DND-41 (cell line): ENCODE measurements around the gene DNMT1.

Experiments used
- ATAC-seq: fragments of 200-7000 bp; cut with Tn5 transposase; 3 replicates; pipeline ENCODE4 v1.9.1; 2021; ENCODE audit warnings: low read depth; ENCODE audit not compliant: insufficient read depth
- DNase-seq: peaks from one replicate; pipeline ENCODE4 v3.0.0-alpha.2; 2020
- H2AFZ ChIP-seq: 2 replicates; pipeline ENCODE4 v1.6.0; 2012; ENCODE audit warnings: low read depth, low read length
- H3K27ac ChIP-seq: 2 replicates; pipeline ENCODE4 v1.5.1; 2012; ENCODE audit warnings: low read length, inconsistent platforms
- H3K27me3 ChIP-seq: fragments of 200-600 bp; sonication (generic); 2 replicates; pipeline ENCODE4 v1.6.0; 2012; ENCODE audit warnings: low read length, mild to moderate bottlenecking, inconsistent platforms; ENCODE audit not compliant: insufficient read depth, poor library complexity
- H3K36me3 ChIP-seq: 2 replicates; pipeline ENCODE4 v1.5.1; 2012; ENCODE audit warnings: low read length, inconsistent platforms; ENCODE audit not compliant: insufficient read depth
- H3K4me1 ChIP-seq: 2 replicates; pipeline ENCODE4 v1.5.1; 2012; ENCODE audit warnings: mild to moderate bottlenecking, low read length; ENCODE audit not compliant: insufficient read depth
- H3K4me2 ChIP-seq: 2 replicates; pipeline ENCODE4 v1.6.0; 2012; ENCODE audit warnings: mild to moderate bottlenecking, moderate library complexity, low read length, inconsistent platforms; ENCODE audit not compliant: insufficient read depth
- H3K4me3 ChIP-seq, 2 experiments: fragments of 200-600 bp in 1 of 2; shearing (Covaris generic) in 1 of 2; 2 replicates each; pipeline ENCODE4 v1.5.1; 2012 to 2016; ENCODE audit warnings: inconsistent platforms in 2 of 2, low read length in 2 of 2, mild to moderate bottlenecking in 2 of 2, low read depth in 1 of 2, moderate library complexity in 1 of 2
- H3K79me2 ChIP-seq: 2 replicates; pipeline ENCODE4 v1.6.0; 2012; ENCODE audit warnings: low read length, inconsistent platforms; ENCODE audit not compliant: insufficient read depth
- H3K9ac ChIP-seq: 2 replicates; pipeline ENCODE4 v1.6.0; 2012; ENCODE audit warnings: low read depth, mild to moderate bottlenecking, inconsistent platforms, low read length, moderate library complexity
- H3K9me3 ChIP-seq: 2 replicates; pipeline ENCODE4 v1.5.1; 2012; ENCODE audit warnings: low read length, moderate library complexity, mild to moderate bottlenecking, inconsistent platforms; ENCODE audit not compliant: insufficient read depth, severe bottlenecking
- H4K20me1 ChIP-seq: 2 replicates; pipeline ENCODE4 v1.6.0; 2012; ENCODE audit warnings: low read length; ENCODE audit not compliant: insufficient read depth
- EZH2 ChIP-seq: IDR thresholded peaks from 3 replicates; pipeline ENCODE4 v1.6.1; 2012; ENCODE audit warnings: borderline replicate concordance, low read depth, mild to moderate bottlenecking, moderate library complexity, low read length, inconsistent platforms; ENCODE audit not compliant: severe bottlenecking
- TF ChIP-seq, protein P1 (sequence below): IDR thresholded peaks from 2 replicates; pipeline ENCODE4 v1.5.1; 2012; ENCODE audit warnings: borderline replicate concordance, low read length, moderate library complexity, mild to moderate bottlenecking; ENCODE audit not compliant: poor library complexity, severe bottlenecking; ENCODE audit errors: extremely low read depth

Gene DNMT1

DNA sequence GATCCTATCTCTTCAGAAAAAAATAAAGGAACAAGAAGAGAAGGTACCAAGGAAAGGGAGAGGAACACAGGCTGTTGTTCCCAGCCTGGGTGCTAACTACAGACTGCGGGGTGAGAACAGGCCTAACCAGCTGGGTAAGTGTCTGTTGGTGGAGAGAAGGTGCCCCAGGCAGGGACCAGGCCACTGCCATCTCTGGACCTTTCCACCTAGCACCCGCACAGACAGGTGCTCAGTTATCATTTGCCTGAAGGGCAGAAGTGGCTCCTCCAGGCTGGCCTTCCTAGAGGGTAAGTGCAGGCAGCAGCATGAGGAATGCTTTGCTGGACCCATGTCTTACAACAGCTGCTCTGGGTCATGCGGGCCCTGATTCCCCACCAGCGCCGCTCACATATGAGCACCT, 10.1 kb downstream of the DNMT1 start:
- no peak for DNase-seq
- TF ChIP-seq, protein P1, sequence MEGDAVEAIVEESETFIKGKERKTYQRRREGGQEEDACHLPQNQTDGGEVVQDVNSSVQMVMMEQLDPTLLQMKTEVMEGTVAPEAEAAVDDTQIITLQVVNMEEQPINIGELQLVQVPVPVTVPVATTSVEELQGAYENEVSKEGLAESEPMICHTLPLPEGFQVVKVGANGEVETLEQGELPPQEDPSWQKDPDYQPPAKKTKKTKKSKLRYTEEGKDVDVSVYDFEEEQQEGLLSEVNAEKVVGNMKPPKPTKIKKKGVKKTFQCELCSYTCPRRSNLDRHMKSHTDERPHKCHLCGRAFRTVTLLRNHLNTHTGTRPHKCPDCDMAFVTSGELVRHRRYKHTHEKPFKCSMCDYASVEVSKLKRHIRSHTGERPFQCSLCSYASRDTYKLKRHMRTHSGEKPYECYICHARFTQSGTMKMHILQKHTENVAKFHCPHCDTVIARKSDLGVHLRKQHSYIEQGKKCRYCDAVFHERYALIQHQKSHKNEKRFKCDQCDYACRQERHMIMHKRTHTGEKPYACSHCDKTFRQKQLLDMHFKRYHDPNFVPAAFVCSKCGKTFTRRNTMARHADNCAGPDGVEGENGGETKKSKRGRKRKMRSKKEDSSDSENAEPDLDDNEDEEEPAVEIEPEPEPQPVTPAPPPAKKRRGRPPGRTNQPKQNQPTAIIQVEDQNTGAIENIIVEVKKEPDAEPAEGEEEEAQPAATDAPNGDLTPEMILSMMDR: no peak
- no peak for TF ChIP-seq EZH2
- no peak overlapping the region for H3K4me3 ChIP-seq
- no peak overlapping the region for H3K27ac ChIP-seq
- peaks cover 4% of the 10 kb centered on the region; the same call in 1 of the 2 replicates for H3K4me1 ChIP-seq
- H3K27me3 ChIP-seq: no peaks in the 10 kb centered on the region
- no peak overlapping the region for H2AFZ ChIP-seq
- H3K9ac ChIP-seq: no peak overlapping the region
- H3K4me2 ChIP-seq: no peak overlapping the region
- peaks cover 95% of the 10 kb centered on the region for H3K79me2 ChIP-seq
- H4K20me1 ChIP-seq: peaks cover 86% of the 10 kb centered on the region
- H3K36me3 ChIP-seq: peaks cover 93% of the 10 kb centered on the region
- H3K9me3 ChIP-seq: no peaks in the 10 kb centered on the region
- no peak for ATAC-seq

DNA sequence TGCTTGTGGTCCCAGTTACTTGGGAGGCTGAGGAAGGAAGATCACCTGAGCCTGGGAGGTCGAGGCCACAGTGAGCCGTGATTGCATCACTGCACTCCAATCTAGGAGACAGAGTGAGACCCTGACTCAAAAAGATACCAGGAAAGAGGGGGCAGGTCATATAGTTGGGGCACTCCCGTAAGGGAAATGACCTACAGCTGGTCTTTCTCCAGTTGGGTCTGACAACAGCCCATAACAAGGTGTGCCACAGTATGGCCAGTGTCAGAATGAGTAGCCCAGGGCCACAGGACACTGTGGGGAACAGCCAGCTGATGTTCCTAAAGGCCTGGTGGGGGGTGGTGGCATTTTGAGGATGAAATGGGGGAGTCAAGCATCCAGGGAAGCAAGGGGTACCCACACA, 10.8 kb downstream of the DNMT1 start:
- Histone ChIP-seq H3K4me2 (no peak overlapping the region), H3K27ac (no peak overlapping the region), H4K20me1 (peaks cover 85% of the 10 kb centered on the region)

DNA sequence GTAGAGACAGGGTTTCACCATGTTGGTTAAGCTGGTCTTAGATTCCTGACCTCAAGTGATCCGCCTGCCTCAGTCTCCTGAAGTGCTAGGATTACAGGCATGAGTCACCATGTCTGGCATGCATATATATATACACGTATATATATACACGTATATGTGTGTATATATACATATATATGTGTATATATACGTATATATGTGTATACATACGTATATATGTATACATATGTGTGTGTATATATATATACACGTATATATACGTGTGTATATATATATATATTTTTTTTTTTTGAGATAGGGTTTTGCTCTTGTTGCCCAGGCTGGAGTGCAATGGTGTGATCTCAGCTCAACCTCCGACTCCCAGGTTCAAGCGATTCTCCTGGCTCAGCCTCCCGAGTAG, 11.9 kb downstream of the DNMT1 start:
- Histone ChIP-seq H4K20me1 (peaks cover 74% of the 10 kb centered on the region), H3K79me2 (peaks cover 83% of the 10 kb centered on the region), H3K27ac (no peak overlapping the region), H3K27me3 (no peaks in the 10 kb centered on the region), H3K4me2 (no peak overlapping the region), H3K9me3 (no peaks in the 10 kb centered on the region), H2AFZ (no peak overlapping the region), H3K4me1 (peaks cover 4% of the 10 kb centered on the region; the same call in 1 of the 2 replicates), H3K9ac (no peak overlapping the region), H3K4me3 (no peak overlapping the region), H3K36me3 (peaks cover 92% of the 10 kb centered on the region)
- no peak for DNase-seq
- no peak for ATAC-seq
- TF ChIP-seq EZH2: no peak
- TF ChIP-seq, protein P1: no peak

More for the DNA sequence above, 10.8 kb downstream of the DNMT1 start:
- no peak overlapping the region for H3K9ac ChIP-seq
- no peak for TF ChIP-seq EZH2
- TF ChIP-seq, protein P1: no peak
- H3K4me1 ChIP-seq: peaks cover 4% of the 10 kb centered on the region; the same call in 1 of the 2 replicates
- peaks cover 95% of the 10 kb centered on the region for H3K36me3 ChIP-seq
- DNase-seq: no peak
- peaks cover 94% of the 10 kb centered on the region for H3K79me2 ChIP-seq
- no peaks in the 10 kb centered on the region for H3K27me3 ChIP-seq
- H2AFZ ChIP-seq: no peak overlapping the region
- H3K9me3 ChIP-seq: no peaks in the 10 kb centered on the region
- ATAC-seq: no peak
- no peak overlapping the region for H3K4me3 ChIP-seq

- TF ChIP-seq, protein P1: no peak
- no peak for TF ChIP-seq EZH2
- H3K4me1 ChIP-seq: peaks cover 4% of the 10 kb centered on the region; the same call in 1 of the 2 replicates
- peaks cover 72% of the 10 kb centered on the region for H4K20me1 ChIP-seq
- H3K9ac ChIP-seq: no peak overlapping the region
- H3K27me3 ChIP-seq: no peaks in the 10 kb centered on the region
- no peak overlapping the region for H2AFZ ChIP-seq
- no peak overlapping the region for H3K27ac ChIP-seq
- DNase-seq: no peak
- H3K9me3 ChIP-seq: no peaks in the 10 kb centered on the region
- no peak for ATAC-seq
- peaks cover 92% of the 10 kb centered on the region for H3K36me3 ChIP-seq
- H3K79me2 ChIP-seq: peaks cover 82% of the 10 kb centered on the region
- no peak overlapping the region for H3K4me3 ChIP-seq
- no peak overlapping the region for H3K4me2 ChIP-seq
Observed at GRCh38 chr19:10182076-10182475, 12.7 kb downstream of the DNMT1 start.
